ENCODE results near the gene RPH3AL. TPM values are rescaled to one million over a fixed set of nuclear protein-coding genes. Genes with fewer than 3 reads are reported as not detected.

The RPH3AL gene
- polyA plus RNA-seq, 1 donor from 2014 or later: 0.87 TPM

DNA sequence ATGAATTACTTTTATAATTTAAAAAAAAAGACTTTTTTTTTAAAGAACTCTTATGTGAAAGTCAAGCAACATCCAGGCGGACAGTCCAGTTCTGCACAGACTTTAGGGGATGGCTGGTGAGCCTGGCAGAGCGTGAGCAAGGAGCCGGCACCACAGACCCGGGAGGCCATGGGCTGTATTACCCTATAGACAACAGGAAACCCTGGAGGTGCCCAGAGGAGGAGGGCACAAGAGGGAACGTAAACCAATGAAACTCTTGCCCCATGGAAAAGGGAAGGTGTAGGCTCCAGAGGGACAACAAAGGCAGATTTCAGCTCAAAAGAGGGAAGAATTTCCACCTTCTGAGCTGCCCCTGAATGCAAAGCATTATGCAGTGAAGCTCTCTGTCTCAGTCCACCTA lies 25.5 kb upstream of the RPH3AL start:
- H3K9me3 ChIP-seq (ENCODE audit: low read length): no peaks in the 10 kb centered on the region
- no peaks in the 10 kb centered on the region for H3K79me2 ChIP-seq (replicated peaks; ENCODE audit: insufficient read depth, low read length)
- H2AFZ ChIP-seq (ENCODE audit: low read depth, low read length): no peak overlapping the region
- H4K20me1 ChIP-seq (ENCODE audit: insufficient read depth): no peaks in the 10 kb centered on the region
- H3K4me2 ChIP-seq (ENCODE audit: low read length): no peak overlapping the region
- peaks cover 9% of the 10 kb centered on the region for H3F3A ChIP-seq (ENCODE audit: insufficient read depth, low read length, poor library complexity, severe bottlenecking)
- no peaks in the 10 kb centered on the region for H3K36me3 ChIP-seq (ENCODE audit: insufficient read depth, low read length)
- H3K4me3 ChIP-seq (ENCODE audit: low read length): no peak overlapping the region
- H3K27ac ChIP-seq (ENCODE audit: low read length): no peak overlapping the region
- no peak overlapping the region for H3K9ac ChIP-seq (ENCODE audit: low read length)
- no peak for TF ChIP-seq EP300 (conservative IDR thresholded peaks at IDR 0.05; ENCODE audit: poor library complexity, severe bottlenecking)
- no peak for TF ChIP-seq CTCF (IDR thresholded peaks at IDR 0.05; ENCODE audit: poor library complexity, severe bottlenecking)
- no peak for TF ChIP-seq EZH2 (IDR thresholded peaks at IDR 0.05; ENCODE audit: borderline replicate concordance, insufficient read depth, low read length, poor library complexity, severe bottlenecking)
- no peak for TF ChIP-seq TAF1 (IDR thresholded peaks at IDR 0.05; ENCODE audit: low read depth)
- no peak for TF ChIP-seq SMC3 (conservative IDR thresholded peaks at IDR 0.05; ENCODE audit: poor library complexity)
- no peak for TF ChIP-seq MXI1 (conservative IDR thresholded peaks at IDR 0.05; ENCODE audit: poor library complexity, severe bottlenecking)
- TF ChIP-seq POLR2AphosphoS5 (IDR thresholded peaks at IDR 0.05): no peak
- TF ChIP-seq, protein P1, sequence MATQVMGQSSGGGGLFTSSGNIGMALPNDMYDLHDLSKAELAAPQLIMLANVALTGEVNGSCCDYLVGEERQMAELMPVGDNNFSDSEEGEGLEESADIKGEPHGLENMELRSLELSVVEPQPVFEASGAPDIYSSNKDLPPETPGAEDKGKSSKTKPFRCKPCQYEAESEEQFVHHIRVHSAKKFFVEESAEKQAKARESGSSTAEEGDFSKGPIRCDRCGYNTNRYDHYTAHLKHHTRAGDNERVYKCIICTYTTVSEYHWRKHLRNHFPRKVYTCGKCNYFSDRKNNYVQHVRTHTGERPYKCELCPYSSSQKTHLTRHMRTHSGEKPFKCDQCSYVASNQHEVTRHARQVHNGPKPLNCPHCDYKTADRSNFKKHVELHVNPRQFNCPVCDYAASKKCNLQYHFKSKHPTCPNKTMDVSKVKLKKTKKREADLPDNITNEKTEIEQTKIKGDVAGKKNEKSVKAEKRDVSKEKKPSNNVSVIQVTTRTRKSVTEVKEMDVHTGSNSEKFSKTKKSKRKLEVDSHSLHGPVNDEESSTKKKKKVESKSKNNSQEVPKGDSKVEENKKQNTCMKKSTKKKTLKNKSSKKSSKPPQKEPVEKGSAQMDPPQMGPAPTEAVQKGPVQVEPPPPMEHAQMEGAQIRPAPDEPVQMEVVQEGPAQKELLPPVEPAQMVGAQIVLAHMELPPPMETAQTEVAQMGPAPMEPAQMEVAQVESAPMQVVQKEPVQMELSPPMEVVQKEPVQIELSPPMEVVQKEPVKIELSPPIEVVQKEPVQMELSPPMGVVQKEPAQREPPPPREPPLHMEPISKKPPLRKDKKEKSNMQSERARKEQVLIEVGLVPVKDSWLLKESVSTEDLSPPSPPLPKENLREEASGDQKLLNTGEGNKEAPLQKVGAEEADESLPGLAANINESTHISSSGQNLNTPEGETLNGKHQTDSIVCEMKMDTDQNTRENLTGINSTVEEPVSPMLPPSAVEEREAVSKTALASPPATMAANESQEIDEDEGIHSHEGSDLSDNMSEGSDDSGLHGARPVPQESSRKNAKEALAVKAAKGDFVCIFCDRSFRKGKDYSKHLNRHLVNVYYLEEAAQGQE (IDR thresholded peaks at IDR 0.05; ENCODE audit: borderline replicate concordance): no peak
- no peak for TF ChIP-seq RAD21 (conservative IDR thresholded peaks at IDR 0.05)
- no peaks in the 10 kb centered on the region for H3K27me3 ChIP-seq (ENCODE audit: insufficient read depth, low read depth, low read length)
- no peaks in the 10 kb centered on the region for H3K9me2 ChIP-seq (ENCODE audit: insufficient read depth, low read length)

DNA sequence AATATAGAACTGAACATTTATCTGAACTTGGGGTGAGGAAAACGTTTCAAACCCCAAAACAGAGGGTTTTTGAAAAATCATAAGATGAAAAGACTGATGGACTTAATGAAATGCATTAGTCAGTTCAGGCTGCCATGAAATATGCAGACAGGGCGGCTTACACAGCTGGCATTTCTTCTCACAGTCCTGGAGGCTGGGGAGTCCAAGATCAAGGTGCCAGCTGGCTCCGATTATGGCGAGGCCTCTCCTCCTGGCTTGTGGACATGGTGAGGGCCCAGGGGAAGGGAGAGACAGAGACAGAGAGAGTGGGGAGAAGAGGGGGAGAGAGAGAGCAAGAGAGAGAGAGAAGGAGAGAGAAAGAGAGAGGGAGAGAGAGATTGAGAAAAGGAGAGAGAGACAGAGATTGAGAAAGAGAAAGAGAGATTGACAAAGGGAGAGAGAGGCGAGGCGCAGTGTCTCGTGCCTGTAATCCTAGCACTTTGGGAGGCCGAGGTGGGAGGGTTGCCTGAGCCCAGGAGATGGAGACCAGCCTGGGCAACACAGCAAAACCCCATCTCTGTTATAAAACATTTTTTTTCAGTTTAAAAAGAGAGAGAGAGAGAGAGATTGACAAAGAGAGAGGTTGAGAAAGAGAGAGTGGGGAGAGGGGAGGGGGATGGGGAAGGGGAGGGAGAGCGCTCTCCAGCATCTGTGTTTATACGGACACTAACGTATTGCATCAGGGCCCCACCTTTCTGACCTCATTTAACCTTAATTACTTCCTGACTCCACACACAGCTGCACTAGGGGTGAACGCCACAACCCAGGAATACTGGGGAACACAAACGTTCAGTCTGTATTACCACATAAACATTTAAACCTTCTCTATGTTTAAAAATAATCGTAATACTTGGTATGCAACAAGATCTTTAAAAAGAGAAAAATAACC lies 24.6 kb upstream of the RPH3AL start:
- Histone ChIP-seq H4K20me1 (ENCODE audit: insufficient read depth) (no peaks in the 10 kb centered on the region), H3K9me2 (ENCODE audit: insufficient read depth, low read length) (no peaks in the 10 kb centered on the region), H3K27me3 (ENCODE audit: insufficient read depth, low read depth, low read length) (no peaks in the 10 kb centered on the region), H3K4me3 (ENCODE audit: low read length) (no peak overlapping the region), H2AFZ (ENCODE audit: low read depth, low read length) (no peak overlapping the region), H3K9ac (ENCODE audit: low read length) (no peak overlapping the region), H3K4me2 (ENCODE audit: low read length) (no peak overlapping the region), H3K9me3 (ENCODE audit: low read length) (no peaks in the 10 kb centered on the region), H3K79me2 (replicated peaks; ENCODE audit: insufficient read depth, low read length) (no peaks in the 10 kb centered on the region), H3F3A (ENCODE audit: insufficient read depth, low read length, poor library complexity, severe bottlenecking) (peaks cover 7% of the 10 kb centered on the region), H3K36me3 (ENCODE audit: insufficient read depth, low read length) (no peaks in the 10 kb centered on the region), H3K27ac (ENCODE audit: low read length) (no peak overlapping the region)
- no peak for TF ChIP-seq RAD21 (conservative IDR thresholded peaks at IDR 0.05)
- no peak for TF ChIP-seq TAF1 (IDR thresholded peaks at IDR 0.05; ENCODE audit: low read depth)
- no peak for TF ChIP-seq MXI1 (conservative IDR thresholded peaks at IDR 0.05; ENCODE audit: poor library complexity, severe bottlenecking)
- no peak for TF ChIP-seq EP300 (conservative IDR thresholded peaks at IDR 0.05; ENCODE audit: poor library complexity, severe bottlenecking)
- TF ChIP-seq, protein P1 (IDR thresholded peaks at IDR 0.05; ENCODE audit: borderline replicate concordance): no peak
- no peak for TF ChIP-seq EZH2 (IDR thresholded peaks at IDR 0.05; ENCODE audit: borderline replicate concordance, insufficient read depth, low read length, poor library complexity, severe bottlenecking)
- TF ChIP-seq POLR2AphosphoS5 (IDR thresholded peaks at IDR 0.05): no peak
- TF ChIP-seq CTCF (IDR thresholded peaks at IDR 0.05; ENCODE audit: poor library complexity, severe bottlenecking): no peak
- TF ChIP-seq SMC3 (conservative IDR thresholded peaks at IDR 0.05; ENCODE audit: poor library complexity): no peak

Data from neural cell (in vitro differentiated cells).